Gastrocnemius medialis (tissue), 4 donors: Measurements from ENCODE around the gene MUC16.

Experiments
- POLR2A ChIP-seq, 2 donors: fragments of 450-650 bp; IDR thresholded peaks; one replicate each; pipeline ENCODE4 v1.6.1; 2017; ENCODE audit warnings: antibody characterized with exemption in 2 of 2, mild to moderate bottlenecking in 2 of 2, moderate library complexity in 2 of 2
- TF ChIP-seq, protein P1 (sequence below), 5 experiments: fragments of 450-650 bp in 3 of 5; fragments of 200-600 bp in 2 of 5; sonication (generic) in 2 of 5; IDR thresholded peaks in 4 of 5; conservative IDR thresholded peaks in 1 of 5; 1 replicate in 4 of 5; 2 replicates in 1 of 5; pipeline ENCODE4 v1.5.1; 2016 to 2019; ENCODE audit warnings: antibody characterized with exemption in 5 of 5, mild to moderate bottlenecking in 3 of 5, moderate library complexity in 3 of 5

DNA sequence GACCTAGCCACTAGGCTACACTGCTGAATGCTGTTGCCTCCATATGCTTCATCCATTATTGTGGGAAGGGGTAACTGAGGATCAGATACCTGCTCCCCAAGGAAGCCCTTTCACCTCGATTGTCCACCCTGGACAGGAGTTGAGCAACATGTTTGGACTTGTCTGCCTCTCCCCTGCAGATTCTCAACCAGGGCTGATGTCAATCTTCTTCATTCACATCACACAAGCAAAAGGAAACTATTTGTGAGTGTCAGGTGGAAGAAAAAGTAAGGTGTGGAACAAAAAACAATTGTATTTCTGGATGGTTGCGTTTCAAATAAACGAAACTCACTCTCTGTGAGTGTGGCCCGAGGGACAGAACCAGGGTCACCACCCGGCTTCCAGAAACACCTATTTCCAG lies 29.5 kb upstream of the MUC16 start:
- TF ChIP-seq, protein P1, sequence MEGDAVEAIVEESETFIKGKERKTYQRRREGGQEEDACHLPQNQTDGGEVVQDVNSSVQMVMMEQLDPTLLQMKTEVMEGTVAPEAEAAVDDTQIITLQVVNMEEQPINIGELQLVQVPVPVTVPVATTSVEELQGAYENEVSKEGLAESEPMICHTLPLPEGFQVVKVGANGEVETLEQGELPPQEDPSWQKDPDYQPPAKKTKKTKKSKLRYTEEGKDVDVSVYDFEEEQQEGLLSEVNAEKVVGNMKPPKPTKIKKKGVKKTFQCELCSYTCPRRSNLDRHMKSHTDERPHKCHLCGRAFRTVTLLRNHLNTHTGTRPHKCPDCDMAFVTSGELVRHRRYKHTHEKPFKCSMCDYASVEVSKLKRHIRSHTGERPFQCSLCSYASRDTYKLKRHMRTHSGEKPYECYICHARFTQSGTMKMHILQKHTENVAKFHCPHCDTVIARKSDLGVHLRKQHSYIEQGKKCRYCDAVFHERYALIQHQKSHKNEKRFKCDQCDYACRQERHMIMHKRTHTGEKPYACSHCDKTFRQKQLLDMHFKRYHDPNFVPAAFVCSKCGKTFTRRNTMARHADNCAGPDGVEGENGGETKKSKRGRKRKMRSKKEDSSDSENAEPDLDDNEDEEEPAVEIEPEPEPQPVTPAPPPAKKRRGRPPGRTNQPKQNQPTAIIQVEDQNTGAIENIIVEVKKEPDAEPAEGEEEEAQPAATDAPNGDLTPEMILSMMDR (IDR thresholded peaks at IDR 0.05 in 4 of 5, conservative IDR thresholded peaks at IDR 0.05 in 1 of 5) = no peak
- TF ChIP-seq POLR2A (IDR thresholded peaks at IDR 0.05) = no peak
